GM12891 (cell line): ENCODE data around the gene EEFSEC.

Experiments
- DNase-seq: peaks from one replicate; pipeline ENCODE4 v3.0.0; 2011; ENCODE audit warnings: low spot score; ENCODE audit not compliant: insufficient read length
- FAIRE-seq: peaks from 2 replicates; lab custom pipeline; 2011; peaks lifted over from hg19 to GRCh38; lab: Jason Lieb, UNC
- PAX5 ChIP-seq: IDR thresholded peaks from 2 replicates; pipeline ENCODE4 v1.6.1; 2011; ENCODE audit warnings: low read length, moderate library complexity, mild to moderate bottlenecking; ENCODE audit not compliant: insufficient read depth, severe bottlenecking
- POLR2A ChIP-seq: IDR thresholded peaks from 2 replicates; pipeline ENCODE4 v1.6.1; 2011; ENCODE audit warnings: low read depth, low read length, control low read depth
- POLR2AphosphoS5 ChIP-seq: IDR thresholded peaks from 2 replicates; pipeline ENCODE4 v1.6.1; 2011; ENCODE audit warnings: low read depth, low read length, control low read depth
- POU2F2 ChIP-seq: IDR thresholded peaks from 2 replicates; pipeline ENCODE4 v1.6.1; 2011; ENCODE audit warnings: low read depth, mild to moderate bottlenecking, control low read depth, low read length, moderate library complexity
- SPI1 ChIP-seq: IDR thresholded peaks from 2 replicates; pipeline ENCODE4 v1.6.1; 2011; ENCODE audit warnings: low read depth, low read length, control low read depth
- TAF1 ChIP-seq: IDR thresholded peaks from 2 replicates; pipeline ENCODE4 v1.6.1; 2011; ENCODE audit warnings: low read depth, low read length, control low read depth

Gene EEFSEC

DNA sequence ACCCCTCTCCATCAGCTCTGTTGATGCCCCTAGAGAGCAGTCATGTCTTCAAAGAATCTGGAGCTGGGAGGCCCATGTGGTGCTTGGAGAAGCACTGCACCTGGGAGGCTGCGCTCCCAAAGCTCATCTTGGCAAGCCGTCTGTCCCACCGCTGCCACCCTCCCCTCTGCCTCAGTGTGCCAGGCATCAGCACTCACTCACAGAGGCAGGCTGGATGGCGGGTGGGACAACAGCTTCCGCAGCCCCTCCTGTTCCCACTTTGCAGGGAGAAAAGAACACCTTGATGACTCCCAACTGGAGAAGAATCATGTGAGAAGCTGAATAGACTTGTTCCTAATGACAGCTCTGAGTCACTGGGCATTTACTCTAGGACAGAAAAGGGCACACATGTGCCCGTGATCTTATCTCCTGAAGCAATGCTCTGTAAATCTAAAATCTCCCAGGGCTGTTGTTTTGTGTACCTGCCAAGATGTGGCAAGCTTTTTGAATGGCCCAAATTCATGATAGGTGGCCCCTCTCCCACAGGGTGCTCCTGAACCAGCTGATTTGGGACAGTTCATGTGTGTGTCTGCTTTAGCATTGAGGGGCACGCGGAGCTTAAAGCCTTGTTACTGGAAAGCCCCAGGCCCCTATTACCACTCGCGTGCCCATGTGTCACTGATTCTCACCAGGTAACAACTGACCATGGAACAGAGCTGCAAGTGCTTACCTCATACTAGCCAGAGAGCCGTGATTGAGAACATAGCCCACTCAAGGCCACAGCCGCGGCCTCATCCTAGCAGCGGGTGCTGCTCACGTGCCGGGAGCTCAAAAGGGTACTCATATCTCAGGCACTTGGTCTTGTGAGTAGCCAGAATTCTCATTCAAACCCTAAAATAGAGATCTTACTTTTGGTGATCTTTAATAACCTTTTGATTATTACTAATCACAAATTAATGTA lies 209.0 kb downstream of the EEFSEC start:
- FAIRE-seq, result no peak
- DNase-seq, result no peak
- TF ChIP-seq POLR2A, result no peak
- no peak for TF ChIP-seq SPI1
- no peak for TF ChIP-seq POU2F2
- TF ChIP-seq PAX5, result no peak
- TF ChIP-seq POLR2AphosphoS5, result no peak
- no peak for TF ChIP-seq TAF1

DNA sequence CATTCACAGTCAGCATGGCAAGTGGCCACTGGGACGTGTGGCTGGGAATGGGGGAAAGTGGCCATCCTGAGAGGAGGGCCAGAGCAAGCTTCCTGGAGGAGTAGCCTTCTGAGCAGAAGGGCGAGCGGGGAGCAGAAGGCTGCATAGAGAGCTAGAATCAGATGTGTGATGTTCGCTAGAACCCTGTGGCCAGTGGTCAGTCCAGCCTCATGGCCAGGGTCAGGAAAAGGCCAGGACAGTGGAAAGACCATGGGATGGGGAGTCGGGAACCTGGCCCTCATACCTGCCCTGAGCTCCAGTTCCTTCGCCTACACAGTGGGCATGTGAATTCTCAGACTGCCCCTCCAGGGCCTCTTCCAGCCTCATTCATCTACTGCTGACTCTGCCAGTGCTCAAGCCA lies 211.0 kb downstream of the EEFSEC start:
- no peak for FAIRE-seq
- DNase-seq, result no peak
- no peak for TF ChIP-seq SPI1
- no peak for TF ChIP-seq POLR2A
- no peak for TF ChIP-seq POU2F2
- no peak for TF ChIP-seq PAX5
- no peak for TF ChIP-seq TAF1
- no peak for TF ChIP-seq POLR2AphosphoS5

DNA sequence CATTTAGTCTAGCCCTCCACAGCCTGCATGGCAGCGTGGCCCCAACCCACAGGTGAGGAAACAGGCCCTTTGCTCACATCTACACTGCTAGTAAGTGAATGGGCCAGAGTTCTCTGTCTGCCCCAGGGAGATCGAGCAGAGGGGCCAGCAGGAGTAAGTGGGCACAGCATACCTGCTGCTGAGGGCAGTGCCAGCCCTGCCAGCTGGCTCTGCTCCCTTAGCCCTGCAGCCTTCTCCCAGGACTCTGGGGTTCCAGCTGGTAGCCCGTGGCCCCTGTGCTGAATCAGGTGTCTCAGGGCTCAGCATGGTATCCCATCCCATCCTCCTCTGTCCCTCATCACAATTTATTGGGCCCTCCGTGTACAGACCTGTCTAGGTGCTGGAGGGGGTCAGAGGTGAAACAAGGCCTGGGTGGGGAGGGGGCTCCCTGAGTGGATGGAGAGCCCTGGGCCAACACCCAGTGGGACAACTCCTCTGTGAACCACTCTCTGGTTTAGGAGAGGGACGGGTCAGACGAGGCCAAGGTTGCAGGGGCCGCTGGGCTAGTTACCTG lies 211.6 kb downstream of the EEFSEC start:
- no peak for TF ChIP-seq POLR2A
- no peak for TF ChIP-seq POU2F2
- TF ChIP-seq POLR2AphosphoS5, result no peak
- TF ChIP-seq SPI1, result no peak
- TF ChIP-seq PAX5, result no peak
- TF ChIP-seq TAF1, result no peak
- DNase-seq (no peak), FAIRE-seq (no peak)

DNA sequence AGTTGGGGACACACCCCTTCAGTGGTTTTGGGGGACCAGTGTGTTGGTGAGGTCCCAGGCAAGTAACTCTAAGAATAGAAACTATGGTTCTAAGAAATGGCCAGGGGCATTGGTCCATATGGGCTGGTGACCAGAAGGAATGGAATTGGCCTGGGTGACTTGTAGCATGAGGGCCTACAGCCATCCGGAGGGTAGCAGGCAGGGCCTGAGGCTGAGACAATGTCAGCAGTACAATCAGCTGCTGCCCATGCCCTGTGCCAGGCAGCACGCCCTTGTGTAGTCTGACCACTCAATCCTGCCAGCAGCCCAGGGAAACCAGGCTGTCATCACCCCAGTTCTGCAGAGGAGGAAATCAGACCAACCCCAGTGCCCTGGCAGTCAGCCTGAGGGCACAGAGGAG lies 212.9 kb downstream of the EEFSEC start:
- no peak for FAIRE-seq

DNA sequence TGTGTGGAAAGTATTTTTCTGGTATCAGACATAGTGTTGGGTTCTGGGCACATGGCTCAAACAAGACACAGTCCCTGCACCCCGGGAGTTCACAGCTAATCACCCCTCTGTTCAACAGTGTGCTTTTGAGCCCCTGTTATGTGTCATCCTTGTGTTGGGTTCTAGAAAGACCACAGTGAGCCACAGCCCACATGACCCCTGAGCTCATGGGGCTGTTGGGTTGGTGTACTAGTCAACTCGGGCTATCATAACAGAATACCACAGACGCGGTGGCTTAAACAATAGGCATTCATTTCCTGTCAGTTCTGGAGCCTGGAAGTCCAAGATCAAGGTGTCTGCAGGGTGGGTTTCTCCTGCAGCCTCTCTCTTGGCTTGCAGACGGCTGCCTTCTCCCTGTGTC lies 213.4 kb downstream of the EEFSEC start:
- FAIRE-seq, result no peak
- no peak for DNase-seq
- TF ChIP-seq POLR2AphosphoS5, result no peak
- TF ChIP-seq SPI1, result no peak
- no peak for TF ChIP-seq PAX5
- no peak for TF ChIP-seq POU2F2
- TF ChIP-seq POLR2A, result no peak
- TF ChIP-seq TAF1, result no peak

More for the DNA sequence above, 212.9 kb downstream of the EEFSEC start:
- DNase-seq, result no peak
- TF ChIP-seq SPI1, result no peak
- no peak for TF ChIP-seq POU2F2
- TF ChIP-seq POLR2A, result no peak

DNA sequence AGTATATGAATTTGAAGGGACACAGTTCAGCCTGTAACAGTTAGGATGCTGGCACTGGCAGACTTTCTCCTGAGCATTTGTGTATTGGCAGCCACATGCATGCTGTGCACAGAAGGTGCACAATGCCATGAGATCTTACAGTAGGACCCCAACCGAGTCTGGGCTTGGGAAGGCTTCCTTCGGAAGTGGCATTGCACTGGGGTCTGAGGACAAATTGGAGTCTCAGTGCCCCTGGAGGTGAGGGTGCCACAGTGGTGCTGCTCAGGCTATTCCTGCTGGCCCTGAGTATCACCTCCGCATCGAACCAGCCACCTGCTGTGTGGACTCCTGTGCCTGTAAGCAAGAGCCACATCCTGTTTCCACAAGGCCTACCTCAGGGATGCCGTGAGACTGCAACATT lies 213.9 kb downstream of the EEFSEC start:
- no peak for TF ChIP-seq POLR2AphosphoS5
- TF ChIP-seq PAX5, result no peak
- no peak for TF ChIP-seq POU2F2
- no peak for TF ChIP-seq POLR2A
- no peak for TF ChIP-seq SPI1
- no peak for TF ChIP-seq TAF1
- FAIRE-seq, result no peak

DNA sequence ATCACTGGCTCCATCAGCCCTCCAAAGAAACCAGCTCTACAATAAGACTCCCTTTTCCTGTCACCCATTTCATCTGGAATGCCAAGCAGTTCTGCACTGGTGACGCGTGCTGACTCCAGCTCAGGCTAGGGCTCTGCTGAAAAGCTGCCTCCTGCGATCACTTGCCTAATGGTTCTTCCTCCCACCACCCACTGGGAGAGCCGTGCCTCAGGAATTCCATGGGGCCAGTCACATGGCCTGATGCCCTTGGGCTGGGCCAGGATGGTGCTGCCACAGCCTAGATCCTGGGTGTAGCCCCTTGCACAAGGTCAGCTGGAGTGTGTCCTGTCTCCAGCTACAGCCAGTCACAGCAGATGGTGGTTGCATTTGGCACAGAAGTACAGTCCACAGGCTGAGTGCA lies 214.5 kb downstream of the EEFSEC start:
- FAIRE-seq (no peak), DNase-seq (no peak)
- no peak for TF ChIP-seq SPI1
- TF ChIP-seq PAX5, result no peak
- no peak for TF ChIP-seq POU2F2
- no peak for TF ChIP-seq TAF1
- TF ChIP-seq POLR2AphosphoS5, result no peak

More for the DNA sequence above, 213.9 kb downstream of the EEFSEC start:
- no peak for DNase-seq

DNA sequence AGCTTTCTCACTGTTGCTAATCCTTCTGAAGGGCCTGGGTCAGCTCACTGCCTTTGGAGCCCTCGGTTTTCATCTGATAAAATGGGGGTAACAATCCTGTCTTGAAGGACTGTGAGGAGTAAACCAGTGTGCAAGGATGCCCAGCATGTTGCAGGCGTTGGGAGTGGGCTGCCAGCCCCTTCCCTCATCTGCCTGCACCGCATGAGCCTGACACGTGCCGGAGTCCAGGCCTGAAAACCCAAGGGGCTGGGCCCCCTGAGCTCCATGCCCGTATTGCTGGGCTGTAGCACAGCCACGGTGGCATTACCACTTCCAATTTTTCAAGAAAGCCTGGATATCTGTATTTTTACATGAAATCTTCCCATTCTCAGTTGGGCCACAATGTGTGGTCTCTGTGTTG lies 215.3 kb downstream of the EEFSEC start:
- FAIRE-seq (no peak), DNase-seq (no peak)
- TF ChIP-seq POLR2A (no peak), POU2F2 (no peak), POLR2AphosphoS5 (no peak), TAF1 (no peak), SPI1 (no peak), PAX5 (no peak)

DNA sequence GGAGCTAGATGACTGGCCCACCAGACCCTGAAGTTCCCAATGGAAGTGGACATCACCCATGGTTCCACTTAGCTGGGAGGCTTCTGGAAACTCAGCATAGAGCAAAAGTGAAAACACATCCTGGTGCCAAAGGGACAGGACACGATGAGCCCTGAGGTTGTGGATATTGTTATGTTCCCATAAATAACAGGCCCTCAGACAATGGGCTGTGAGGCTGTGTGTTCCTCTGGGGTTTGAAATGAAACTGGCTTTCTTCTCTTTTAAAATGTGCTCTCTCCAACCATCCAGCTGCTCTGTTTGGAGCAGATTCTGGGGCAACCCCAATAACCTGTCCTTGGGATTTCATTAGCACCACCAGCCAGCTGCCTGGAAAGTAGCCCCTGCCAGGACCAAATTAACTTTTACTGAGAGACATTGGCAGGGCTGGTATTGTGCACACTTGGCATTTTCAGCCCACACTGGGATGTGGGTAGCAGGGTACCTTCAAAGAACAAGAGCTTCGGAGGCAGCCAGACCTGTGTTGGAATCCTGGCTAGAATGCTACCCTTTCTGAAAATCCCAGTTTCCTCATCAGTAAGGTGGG lies 215.9 kb downstream of the EEFSEC start:
- TF ChIP-seq POU2F2 (no peak), PAX5 (no peak), SPI1 (no peak), TAF1 (no peak), POLR2AphosphoS5 (no peak), POLR2A (no peak)
- DNase-seq (no peak), FAIRE-seq (no peak)
